ENCODE data around the gene MRPL20. TPM values are rescaled to one million over a fixed set of nuclear protein-coding genes. Genes with fewer than 3 reads are reported as not detected.

MRPL20 gene
- total RNA-seq, 1 donor from 2014 or later = 96.1 TPM

DNA sequence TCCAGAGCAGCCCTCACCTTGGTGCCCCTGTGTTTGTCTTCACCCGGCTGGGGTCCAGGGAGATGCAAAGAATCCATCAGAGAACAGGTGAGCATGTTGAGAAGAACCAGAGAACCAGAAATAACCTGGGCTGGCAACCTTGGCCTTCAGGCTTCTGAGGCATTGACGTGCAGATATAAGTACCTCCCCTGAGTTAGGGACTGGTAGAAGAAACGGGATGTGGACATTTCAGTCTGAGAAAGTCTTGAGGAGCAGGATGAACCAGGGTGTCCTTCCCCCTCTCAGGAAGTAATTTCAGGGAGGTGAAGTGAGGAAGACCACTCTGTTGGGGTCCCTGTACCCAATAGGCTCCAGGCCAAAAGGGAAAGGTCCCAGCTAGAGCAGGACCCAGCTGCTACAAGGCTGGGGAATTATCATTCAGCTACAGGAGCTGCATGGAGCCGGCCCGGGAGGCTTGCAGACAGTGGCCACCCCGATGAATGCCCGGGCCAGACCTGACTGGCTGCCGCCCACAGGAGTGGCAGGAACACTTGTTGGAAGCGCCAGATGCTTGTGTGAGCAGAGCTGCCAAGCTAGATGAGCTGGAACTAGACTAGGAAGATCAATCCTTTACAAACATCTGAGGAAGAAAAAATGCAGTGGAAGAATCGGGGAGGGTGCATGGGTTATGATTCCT, 30.4 kb downstream of the MRPL20 start:
- Histone ChIP-seq H3K4me3 (no peak overlapping the region), H3F3A (ENCODE audit: low read depth) (peaks cover 22% of the 10 kb centered on the region), H3K4me1 (peaks cover 7% of the 10 kb centered on the region), H3K27me3 (no peaks in the 10 kb centered on the region), H3K27ac (no peak overlapping the region), H3K4me2 (no peak overlapping the region), H2AFZ (replicated peaks) (no peak overlapping the region), H3K36me3 (no peaks in the 10 kb centered on the region), H4K20me1 (ENCODE audit: low read depth) (peaks cover 3% of the 10 kb centered on the region), H3K79me2 (ENCODE audit: low read depth) (peaks cover 17% of the 10 kb centered on the region), H3K9me3 (ENCODE audit: low read depth) (no peaks in the 10 kb centered on the region), H3K9ac (no peak overlapping the region)
- Mint-ChIP-seq H3K27me3 (ENCODE audit: insufficient read depth, low read depth) (peaks cover 2% of the 10 kb centered on the region), H3K4me3 (peak overlapping the region; percentile 76), H3K9me3 (no peaks in the 10 kb centered on the region), H3K36me3 (no peaks in the 10 kb centered on the region), H3K27ac (peak overlapping the region; percentile 11), H3K4me1 (peaks cover 10% of the 10 kb centered on the region)
- no peak for DNase-seq (ENCODE audit: low spot score)
- TF ChIP-seq EZH2phosphoT487 (IDR thresholded peaks at IDR 0.05) (no peak), EZH2 (IDR thresholded peaks at IDR 0.05) (no peak)
- TF ChIP-seq, protein P1, sequence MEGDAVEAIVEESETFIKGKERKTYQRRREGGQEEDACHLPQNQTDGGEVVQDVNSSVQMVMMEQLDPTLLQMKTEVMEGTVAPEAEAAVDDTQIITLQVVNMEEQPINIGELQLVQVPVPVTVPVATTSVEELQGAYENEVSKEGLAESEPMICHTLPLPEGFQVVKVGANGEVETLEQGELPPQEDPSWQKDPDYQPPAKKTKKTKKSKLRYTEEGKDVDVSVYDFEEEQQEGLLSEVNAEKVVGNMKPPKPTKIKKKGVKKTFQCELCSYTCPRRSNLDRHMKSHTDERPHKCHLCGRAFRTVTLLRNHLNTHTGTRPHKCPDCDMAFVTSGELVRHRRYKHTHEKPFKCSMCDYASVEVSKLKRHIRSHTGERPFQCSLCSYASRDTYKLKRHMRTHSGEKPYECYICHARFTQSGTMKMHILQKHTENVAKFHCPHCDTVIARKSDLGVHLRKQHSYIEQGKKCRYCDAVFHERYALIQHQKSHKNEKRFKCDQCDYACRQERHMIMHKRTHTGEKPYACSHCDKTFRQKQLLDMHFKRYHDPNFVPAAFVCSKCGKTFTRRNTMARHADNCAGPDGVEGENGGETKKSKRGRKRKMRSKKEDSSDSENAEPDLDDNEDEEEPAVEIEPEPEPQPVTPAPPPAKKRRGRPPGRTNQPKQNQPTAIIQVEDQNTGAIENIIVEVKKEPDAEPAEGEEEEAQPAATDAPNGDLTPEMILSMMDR (IDR thresholded peaks at IDR 0.05) = no peak

DNA sequence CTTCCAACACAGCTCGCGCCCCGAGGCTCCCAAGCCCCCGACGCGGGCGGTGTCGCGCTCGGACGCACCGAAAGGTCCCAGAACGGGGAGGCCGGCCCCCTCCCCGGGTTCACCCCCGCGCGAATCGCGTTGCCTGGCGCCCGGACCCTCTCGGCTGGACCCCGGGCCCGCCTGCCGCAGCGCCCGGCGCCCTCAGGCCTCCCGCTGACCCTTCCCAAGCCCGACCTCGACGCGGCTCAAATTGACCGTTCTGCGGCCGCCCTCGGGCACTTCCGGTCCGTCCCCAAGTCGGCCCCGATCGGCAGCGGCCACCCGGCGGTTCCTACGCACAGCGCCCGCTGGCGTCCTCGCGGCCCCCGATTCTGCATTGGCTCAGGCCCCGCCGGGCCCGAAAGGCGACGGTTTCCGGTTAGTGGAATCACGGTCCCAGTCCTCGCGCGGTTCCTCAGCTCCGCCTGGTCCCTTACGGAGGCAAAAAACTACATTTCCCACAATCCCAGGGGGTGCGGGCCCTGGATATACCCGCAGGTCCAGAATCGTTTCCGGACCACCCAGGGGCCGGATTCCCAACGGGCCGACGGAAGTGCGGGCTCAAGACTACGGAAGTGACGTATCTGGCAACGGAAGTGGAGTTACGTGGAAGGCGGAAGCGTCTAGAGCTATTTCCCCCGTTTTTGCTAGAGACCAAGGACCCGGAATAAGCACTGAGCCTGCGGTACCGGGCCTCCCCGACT, 32.0 kb downstream of the MRPL20 start, which contains the start of gene AURKAIP1:
TSS of gene AURKAIP1 (minus strand) at position 279 of the 734 bp plus-strand sequence. CDS start 451 bp downstream, outside the sequence.
- Histone ChIP-seq H3K4me1 (peaks cover 7% of the 10 kb centered on the region), H3K36me3 (no peaks in the 10 kb centered on the region), H3K9ac (peak within 1 kb of the TSS; percentile 97), H3K4me2 (peak within 1 kb of the TSS; percentile 99), H3K27me3 (no peaks in the 10 kb centered on the region), H2AFZ (replicated peaks) (peak within 1 kb of the TSS; percentile 40), H3K27ac (peak within 1 kb of the TSS; percentile 39), H3K4me3 (peak within 1 kb of the TSS; percentile 92), H3K9me3 (ENCODE audit: low read depth) (no peaks in the 10 kb centered on the region), H3K79me2 (ENCODE audit: low read depth) (peaks cover 17% of the 10 kb centered on the region), H4K20me1 (ENCODE audit: low read depth) (peaks cover 3% of the 10 kb centered on the region), H3F3A (ENCODE audit: low read depth) (peaks cover 22% of the 10 kb centered on the region)
- peaks cover 10% of the 10 kb centered on the region for H3K4me1 Mint-ChIP-seq
- H3K4me3 Mint-ChIP-seq = peak within 1 kb of the TSS; percentile 92
- no peaks in the 10 kb centered on the region for H3K9me3 Mint-ChIP-seq
- TF ChIP-seq, protein P1 (IDR thresholded peaks at IDR 0.05) = peak; percentile 43
- no peak for TF ChIP-seq EZH2phosphoT487 (IDR thresholded peaks at IDR 0.05)
- H3K27ac Mint-ChIP-seq = peak within 1 kb of the TSS; percentile 94
- peak; percentile 100 for DNase-seq (ENCODE audit: low spot score)
- H3K36me3 Mint-ChIP-seq = no peaks in the 10 kb centered on the region
- H3K27me3 Mint-ChIP-seq (ENCODE audit: insufficient read depth, low read depth) = peaks cover 2% of the 10 kb centered on the region

DNA sequence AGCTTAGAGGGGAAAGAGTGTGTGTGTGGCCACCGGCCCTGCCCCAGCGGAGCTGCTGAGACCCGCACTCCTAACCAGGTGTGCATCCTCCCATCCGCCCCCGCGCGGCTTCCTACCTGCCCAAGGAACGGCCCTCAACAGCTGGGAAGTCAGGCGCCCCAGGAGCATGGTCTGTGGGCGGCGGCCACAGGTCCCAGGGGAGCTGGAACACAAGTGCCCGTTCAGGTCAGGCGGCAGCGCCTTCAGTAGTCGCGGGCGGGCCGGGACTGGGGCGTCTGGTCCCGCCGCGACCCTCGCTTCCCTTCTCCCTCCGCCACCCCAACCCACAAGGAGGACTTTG, 32.5 kb downstream of the MRPL20 start:
- H2AFZ ChIP-seq (replicated peaks) = no peak overlapping the region
- H3K9me3 Mint-ChIP-seq = no peaks in the 10 kb centered on the region
- H3K9ac ChIP-seq = peak overlapping the region; percentile 97
- H3K27ac Mint-ChIP-seq = no peak overlapping the region
- H3K4me1 ChIP-seq = peaks cover 7% of the 10 kb centered on the region
- no peak for DNase-seq (ENCODE audit: low spot score)
- no peaks in the 10 kb centered on the region for H3K36me3 Mint-ChIP-seq
- H3F3A ChIP-seq (ENCODE audit: low read depth) = peaks cover 22% of the 10 kb centered on the region
- peaks cover 17% of the 10 kb centered on the region for H3K79me2 ChIP-seq (ENCODE audit: low read depth)
- peak overlapping the region; percentile 92 for H3K4me3 ChIP-seq
- peaks cover 10% of the 10 kb centered on the region for H3K4me1 Mint-ChIP-seq
- no peaks in the 10 kb centered on the region for H3K27me3 ChIP-seq
- H3K4me3 Mint-ChIP-seq = peak overlapping the region; percentile 92
- H3K27me3 Mint-ChIP-seq (ENCODE audit: insufficient read depth, low read depth) = peaks cover 2% of the 10 kb centered on the region
- no peaks in the 10 kb centered on the region for H3K9me3 ChIP-seq (ENCODE audit: low read depth)
- H3K36me3 ChIP-seq = no peaks in the 10 kb centered on the region
- peak overlapping the region; percentile 99 for H3K4me2 ChIP-seq
- no peak for TF ChIP-seq EZH2phosphoT487 (IDR thresholded peaks at IDR 0.05)
- no peak for TF ChIP-seq EZH2 (IDR thresholded peaks at IDR 0.05)
- TF ChIP-seq, protein P1 (IDR thresholded peaks at IDR 0.05) = no peak
- H3K27ac ChIP-seq = peak overlapping the region; percentile 5
- H4K20me1 ChIP-seq (ENCODE audit: low read depth) = peaks cover 3% of the 10 kb centered on the region

Measured in neural progenitor cell (in vitro differentiated cells).